H1 (cell line): ENCODE data around the gene FGF14. TPM values are rescaled to one million over a fixed set of nuclear protein-coding genes. Genes with fewer than 3 reads are reported as not detected.

Source experiments
- CTCF ChIA-PET: fragments of 300-600 bp; sonication (Branson Sonifier 250); formaldehyde crosslinking; loops from one replicate; lab custom pipeline; 2021; ENCODE audit not compliant: partially characterized antibody; lab: Charles Lee
- POLR2A ChIA-PET: fragments of 300-600 bp; sonication (Branson Sonifier 250); formaldehyde crosslinking; loops from one replicate; lab custom pipeline; 2021; ENCODE audit warnings: inconsistent platforms; ENCODE audit not compliant: partially characterized antibody; lab: Charles Lee
- DNase-seq, 2 experiments: peaks; one replicate each; pipeline versions ENCODE4 v3.0.0 to v3.0.0-alpha.2; 2010 to 2022; ENCODE audit warnings: low spot score in 2 of 2, low read depth in 1 of 2, mixed read lengths in 1 of 2
- FAIRE-seq: peaks from 2 replicates; lab custom pipeline; 2011; peaks lifted over from hg19 to GRCh38; lab: Jason Lieb, UNC
- H2AFZ ChIP-seq: 2 replicates; pipeline ENCODE4 v1.8.1; 2012; ENCODE audit warnings: low read length, inconsistent platforms
- H2AK5ac ChIP-seq: 2 replicates; pipeline ENCODE4 v1.6.1; 2013; ENCODE audit warnings: low read depth, low read length
- H2BK120ac ChIP-seq: replicated peaks from 2 replicates; pipeline ENCODE3; 2013; ENCODE audit warnings: low read depth, low read length, inconsistent platforms
- H2BK12ac ChIP-seq: 2 replicates; pipeline ENCODE4 v1.6.1; 2013; ENCODE audit warnings: low read depth, low read length
- H2BK15ac ChIP-seq: 2 replicates; pipeline ENCODE4 v1.6.1; 2013; ENCODE audit warnings: low read length
- H2BK20ac ChIP-seq: 2 replicates; pipeline ENCODE4 v1.6.1; 2013; ENCODE audit warnings: low read length
- H2BK5ac ChIP-seq: 2 replicates; pipeline ENCODE4 v1.6.1; 2013; ENCODE audit warnings: low read depth, low read length
- H3K14ac ChIP-seq: 2 replicates; pipeline ENCODE4 v1.6.1; 2013; ENCODE audit warnings: inconsistent platforms; ENCODE audit not compliant: insufficient read length
- H3K18ac ChIP-seq: 2 replicates; pipeline ENCODE4 v1.6.1; 2013; ENCODE audit warnings: low read length; ENCODE audit errors: extremely low read depth
- H3K23ac ChIP-seq: 2 replicates; pipeline ENCODE4 v1.6.1; 2013; ENCODE audit warnings: inconsistent platforms; ENCODE audit not compliant: insufficient read length
- H3K23me2 ChIP-seq: 2 replicates; pipeline ENCODE4 v1.6.1; 2013; ENCODE audit warnings: low read depth, low read length
- H3K27ac ChIP-seq: 2 replicates; pipeline ENCODE4 v1.6.1; 2011; ENCODE audit warnings: low read depth, low read length, inconsistent platforms
- H3K27me3 ChIP-seq, 4 experiments: replicated peaks in 1 of 4; 1 replicate in 1 of 4; 2 replicates in 3 of 4; pipeline versions ENCODE4 v1.6.1 to v1.8.1; 2011 to 2013; ENCODE audit warnings: low read length in 3 of 4, mild to moderate bottlenecking in 3 of 4, inconsistent platforms in 2 of 4, mixed read lengths in 2 of 4, moderate library complexity in 1 of 4; ENCODE audit not compliant: control insufficient read depth in 3 of 4, insufficient read depth in 3 of 4; ENCODE audit errors: extremely low read depth in 1 of 4
- H3K36me3 ChIP-seq, 4 experiments: 2 replicates each; pipeline versions ENCODE4 v1.6.1 to v1.8.1; 2011 to 2013; ENCODE audit warnings: mild to moderate bottlenecking in 4 of 4, low read length in 3 of 4, moderate library complexity in 2 of 4, control low read depth in 1 of 4, inconsistent platforms in 1 of 4; ENCODE audit not compliant: insufficient read depth in 4 of 4, control insufficient read depth in 2 of 4
- H3K4ac ChIP-seq: replicated peaks from 2 replicates; pipeline ENCODE3; 2013; ENCODE audit warnings: low read length, low read depth, mixed read lengths, inconsistent platforms; ENCODE audit not compliant: insufficient read length
- H3K4me1 ChIP-seq, 4 experiments: replicated peaks in 1 of 4; 1 replicate in 1 of 4; 2 replicates in 3 of 4; pipeline versions ENCODE4 v1.6.1 to v1.8.1; 2011 to 2013; ENCODE audit warnings: low read length in 3 of 4, inconsistent platforms in 2 of 4, mixed read lengths in 1 of 4; ENCODE audit not compliant: insufficient read depth in 4 of 4, control insufficient read depth in 3 of 4
- H3K4me2 ChIP-seq, 2 experiments: 2 replicates each; pipeline versions ENCODE4 v1.6.1 to v1.8.1; 2011 to 2013; ENCODE audit warnings: low read depth in 2 of 2, low read length in 2 of 2, control low read depth in 1 of 2, inconsistent platforms in 1 of 2, mild to moderate bottlenecking in 1 of 2; ENCODE audit not compliant: insufficient read depth in 1 of 2
- H3K4me3 ChIP-seq, 4 experiments: fragments of 200-600, 300-600 bp in 1 of 4; sonication (generic), shearing (Covaris generic), sonication (Bioruptor Twin) in 1 of 4; 2 replicates each; pipeline versions ENCODE4 v1.5.1 to v1.8.1; 2011 to 2016; ENCODE audit warnings: low read length in 4 of 4, low read depth in 3 of 4, control low read depth in 2 of 4, inconsistent platforms in 2 of 4, mild to moderate bottlenecking in 2 of 4, mixed read lengths in 1 of 4, moderate library complexity in 1 of 4; ENCODE audit not compliant: insufficient read depth in 2 of 4; ENCODE audit errors: extremely low read depth in 1 of 4
- H3K56ac ChIP-seq: replicated peaks from 2 replicates; pipeline ENCODE3; 2013; ENCODE audit warnings: low read depth, mild to moderate bottlenecking, mixed read lengths, low read length, inconsistent platforms; ENCODE audit not compliant: insufficient read length
- H3K79me1 ChIP-seq: 2 replicates; pipeline ENCODE4 v1.6.1; 2013; ENCODE audit warnings: low read depth, low read length, control low read depth
- H3K79me2 ChIP-seq, 2 experiments: 2 replicates each; pipeline versions ENCODE4 v1.6.1 to v1.8.1; 2012 to 2013; ENCODE audit warnings: low read length in 2 of 2, mild to moderate bottlenecking in 2 of 2, inconsistent platforms in 1 of 2; ENCODE audit not compliant: insufficient read depth in 2 of 2, control insufficient read depth in 1 of 2
- H3K9ac ChIP-seq, 4 experiments: replicated peaks in 1 of 4; 1 replicate in 1 of 4; 2 replicates in 3 of 4; pipeline versions ENCODE4 v1.6.1 to v1.8.1; 2011 to 2013; ENCODE audit warnings: low read depth in 3 of 4, low read length in 3 of 4, control low read depth in 2 of 4, mild to moderate bottlenecking in 2 of 4, moderate library complexity in 2 of 4, inconsistent platforms in 1 of 4; ENCODE audit errors: extremely low read depth in 1 of 4
- H3K9me3 ChIP-seq, 2 experiments: 2 replicates each; pipeline versions ENCODE4 v1.6.1 to v1.8.1; 2012 to 2013; ENCODE audit warnings: mild to moderate bottlenecking in 2 of 2, moderate library complexity in 2 of 2, control low read depth in 1 of 2, inconsistent platforms in 1 of 2, low read depth in 1 of 2, low read length in 1 of 2, mixed read lengths in 1 of 2; ENCODE audit not compliant: insufficient read depth in 2 of 2
- H4K20me1 ChIP-seq, 2 experiments: replicated peaks in 1 of 2; 2 replicates each; pipeline versions ENCODE3 to v1.8.1; 2011 to 2013; ENCODE audit warnings: inconsistent platforms in 2 of 2, low read length in 2 of 2, mild to moderate bottlenecking in 1 of 2; ENCODE audit not compliant: insufficient read depth in 2 of 2, control insufficient read depth in 1 of 2
- H4K5ac ChIP-seq: 2 replicates; pipeline ENCODE4 v1.6.1; 2013; ENCODE audit warnings: low read length, low read depth, mixed read lengths, inconsistent platforms; ENCODE audit not compliant: insufficient read length
- H4K8ac ChIP-seq: 2 replicates; pipeline ENCODE4 v1.8.0; 2013; ENCODE audit warnings: mild to moderate bottlenecking, moderate library complexity, low read length, inconsistent platforms; ENCODE audit not compliant: insufficient read depth; ENCODE audit errors: extremely low read depth
- H4K91ac ChIP-seq: replicated peaks from 2 replicates; pipeline ENCODE3; 2013; ENCODE audit warnings: low read length, mixed read lengths, inconsistent platforms; ENCODE audit not compliant: insufficient read length
- ASH2L ChIP-seq: fragments of 200-600, 300-600 bp; sonication (generic); IDR thresholded peaks from one replicate; pipeline ENCODE4 v1.7.1; 2017; ENCODE audit warnings: low read length
- CBX5 ChIP-seq: fragments of 300-800, 300-1000 bp; sonication (generic); IDR thresholded peaks from 2 replicates; pipeline ENCODE4 v1.7.1; 2016; ENCODE audit warnings: antibody characterized with exemption, low read length, low read depth
- KDM1A ChIP-seq: fragments of 200-600, 300-600 bp; sonication (generic); IDR thresholded peaks from 2 replicates; pipeline ENCODE4 v1.7.1; 2016; ENCODE audit warnings: mild to moderate bottlenecking, low read length, borderline replicate concordance
- POLR2AphosphoS5 ChIP-seq: IDR thresholded peaks from 2 replicates; pipeline ENCODE4 v1.6.1; 2011; ENCODE audit warnings: low read depth, low read length
- SP2 ChIP-seq: IDR thresholded peaks from 2 replicates; pipeline ENCODE4 v1.6.1; 2012; ENCODE audit warnings: mild to moderate bottlenecking, low read length, inconsistent platforms
- SP4 ChIP-seq: IDR thresholded peaks from 2 replicates; pipeline ENCODE4 v1.6.1; 2012; ENCODE audit warnings: low read length, inconsistent platforms
- TBP ChIP-seq: IDR thresholded peaks from 2 replicates; pipeline ENCODE4 v1.6.1; 2011; ENCODE audit warnings: low read depth, low read length, improper control_type of control experiment
- WGBS, 2 experiments: shearing (Covaris generic) in 1 of 2; methylation state at CpG; one replicate each; pipeline versions ENCODE4 v1.1.6 to v1.1.7; 2013 to 2015; ENCODE audit warnings: low lambda C conversion rate in 2 of 2, mixed read lengths in 2 of 2, inconsistent platforms in 1 of 2, low coverage in 1 of 2, missing lambda C conversion rate in 1 of 2; ENCODE audit not compliant: insufficient replicate concordance in 2 of 2, insufficient coverage in 1 of 2, insufficient read length in 1 of 2; ENCODE audit errors: extremely low coverage in 1 of 2, missing lambda C conversion rate in 1 of 2; 5-methylcytosine and 5-hydroxymethylcytosine counted together
- polyA plus RNA-seq, 7 experiments: library from polyadenylated mRNA; depleted of rRNA in 3 of 7; stranded (reverse) in 5 of 7; unstranded in 2 of 7; fragments of >200 nt in 5 of 7; fragments of 200-250 nt in 2 of 7; gene quantifications; 1 replicate in 5 of 7; 2 replicates in 1 of 7; 4 replicates in 1 of 7; pipeline versions ENCODE4 v1.2.1 to v1.2.3, GENCODE V29; 2011 to 2013; ENCODE audit warnings: missing spikeins in 2 of 7, mixed read lengths in 2 of 7
- total RNA-seq: library from RNA; stranded (reverse); fragmentation: NEBNext Ultra II Directional; extraction: Animal tissue kit (Norgen Biotek cat#: 25700); gene quantifications from 2 replicates; pipeline ENCODE4 v1.2.1, GENCODE V29; 2021
- TF ChIP-seq, protein P1 (sequence below): IDR thresholded peaks from 2 replicates; pipeline ENCODE4 v1.6.1; 2011; ENCODE audit warnings: low read length, improper control_type of control experiment
- TF ChIP-seq, protein P2 (sequence below): IDR thresholded peaks from 2 replicates; pipeline ENCODE4 v1.6.1; 2012; ENCODE audit warnings: low read length, inconsistent platforms
- TF ChIP-seq, protein P3 (sequence below): IDR thresholded peaks from 2 replicates; pipeline ENCODE4 v1.6.1; 2012; ENCODE audit warnings: inconsistent platforms
- TF ChIP-seq, protein P4 (sequence below): IDR thresholded peaks from 2 replicates; pipeline ENCODE4 v1.6.1; 2012; ENCODE audit warnings: inconsistent platforms

Gene FGF14
- total and polyA plus RNA-seq, 2 of the 8 experiments (the other 6 are each of a cell fraction or from before 2014, with no cell fraction given) = 0.05 to 0.58 TPM

DNA sequence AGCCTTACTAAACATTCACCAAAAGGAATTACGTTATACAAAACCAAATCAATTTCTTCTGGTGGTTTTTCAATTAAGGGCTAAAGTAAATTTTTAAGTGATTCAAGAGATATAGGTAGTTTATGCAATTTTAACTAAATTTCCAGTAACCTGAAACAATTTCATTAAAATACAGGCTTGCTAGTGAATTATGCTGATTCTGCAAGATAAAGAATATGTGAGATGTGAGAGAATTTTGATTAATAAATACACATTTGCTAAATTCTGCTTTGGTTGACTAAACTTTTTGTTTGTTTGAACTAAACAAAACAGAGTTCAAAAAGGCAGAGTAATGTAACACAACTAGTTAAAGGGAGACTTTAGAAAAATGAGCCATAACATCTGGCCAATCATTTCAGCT lies 27.1 kb downstream of the FGF14 start:
- Histone ChIP-seq H2AFZ (no peak overlapping the region), H4K20me1 (no peaks in the 10 kb centered on the region), H3K14ac (no peak overlapping the region), H2BK120ac (no peak overlapping the region), H3K18ac (no peak overlapping the region), H3K36me3 (no peaks in the 10 kb centered on the region), H4K91ac (no peak overlapping the region), H2BK15ac (no peak overlapping the region), H3K4me3 (no peak overlapping the region), H2BK5ac (no peak overlapping the region), H2BK20ac (no peak overlapping the region), H3K4ac (no peak overlapping the region), H3K4me1 (no peaks in the 10 kb centered on the region), H3K27ac (no peak overlapping the region), H3K79me1 (no peaks in the 10 kb centered on the region), H3K27me3 (no peaks in the 10 kb centered on the region), H4K8ac (no peak overlapping the region), H4K5ac (no peak overlapping the region), H3K23ac (no peak overlapping the region), H2AK5ac (no peak overlapping the region), H3K56ac (no peak overlapping the region), H3K79me2 (no peaks in the 10 kb centered on the region), H3K4me2 (no peak overlapping the region), H3K9me3 (no peaks in the 10 kb centered on the region), H2BK12ac (no peak overlapping the region), H3K9ac (no peak overlapping the region), H3K23me2 (no peaks in the 10 kb centered on the region)
- FAIRE-seq (no peak), DNase-seq (no peak)
- POLR2A ChIA-PET = no interaction called here
- 89% methylated on average over 1 of the region's 1 CpG; no CpG with 5 or more reads in 1 of the 2 experiments for WGBS, 2 experiments
- CTCF ChIA-PET = no interaction called here
- TF ChIP-seq CBX5 (no peak), SP4 (no peak), ASH2L (no peak), SP2 (no peak), POLR2AphosphoS5 (no peak), KDM1A (no peak), TBP (no peak)
- TF ChIP-seq, protein P1, sequence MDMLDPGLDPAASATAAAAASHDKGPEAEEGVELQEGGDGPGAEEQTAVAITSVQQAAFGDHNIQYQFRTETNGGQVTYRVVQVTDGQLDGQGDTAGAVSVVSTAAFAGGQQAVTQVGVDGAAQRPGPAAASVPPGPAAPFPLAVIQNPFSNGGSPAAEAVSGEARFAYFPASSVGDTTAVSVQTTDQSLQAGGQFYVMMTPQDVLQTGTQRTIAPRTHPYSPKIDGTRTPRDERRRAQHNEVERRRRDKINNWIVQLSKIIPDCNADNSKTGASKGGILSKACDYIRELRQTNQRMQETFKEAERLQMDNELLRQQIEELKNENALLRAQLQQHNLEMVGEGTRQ = no peak
- TF ChIP-seq, protein P2, sequence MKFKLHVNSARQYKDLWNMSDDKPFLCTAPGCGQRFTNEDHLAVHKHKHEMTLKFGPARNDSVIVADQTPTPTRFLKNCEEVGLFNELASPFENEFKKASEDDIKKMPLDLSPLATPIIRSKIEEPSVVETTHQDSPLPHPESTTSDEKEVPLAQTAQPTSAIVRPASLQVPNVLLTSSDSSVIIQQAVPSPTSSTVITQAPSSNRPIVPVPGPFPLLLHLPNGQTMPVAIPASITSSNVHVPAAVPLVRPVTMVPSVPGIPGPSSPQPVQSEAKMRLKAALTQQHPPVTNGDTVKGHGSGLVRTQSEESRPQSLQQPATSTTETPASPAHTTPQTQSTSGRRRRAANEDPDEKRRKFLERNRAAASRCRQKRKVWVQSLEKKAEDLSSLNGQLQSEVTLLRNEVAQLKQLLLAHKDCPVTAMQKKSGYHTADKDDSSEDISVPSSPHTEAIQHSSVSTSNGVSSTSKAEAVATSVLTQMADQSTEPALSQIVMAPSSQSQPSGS = no peak
- TF ChIP-seq, protein P3, sequence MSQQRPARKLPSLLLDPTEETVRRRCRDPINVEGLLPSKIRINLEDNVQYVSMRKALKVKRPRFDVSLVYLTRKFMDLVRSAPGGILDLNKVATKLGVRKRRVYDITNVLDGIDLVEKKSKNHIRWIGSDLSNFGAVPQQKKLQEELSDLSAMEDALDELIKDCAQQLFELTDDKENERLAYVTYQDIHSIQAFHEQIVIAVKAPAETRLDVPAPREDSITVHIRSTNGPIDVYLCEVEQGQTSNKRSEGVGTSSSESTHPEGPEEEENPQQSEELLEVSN = no peak
- TF ChIP-seq, protein P4, sequence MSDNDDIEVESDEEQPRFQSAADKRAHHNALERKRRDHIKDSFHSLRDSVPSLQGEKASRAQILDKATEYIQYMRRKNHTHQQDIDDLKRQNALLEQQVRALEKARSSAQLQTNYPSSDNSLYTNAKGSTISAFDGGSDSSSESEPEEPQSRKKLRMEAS = no peak
